Transverse colon (tissue), 4 donors: ENCODE measurements around the gene PRCP. TPM values are rescaled to one million over a fixed set of nuclear protein-coding genes. Genes with fewer than 3 reads are reported as not detected.

Experiments
- DNase-seq: peaks from one replicate; pipeline ENCODE4 v3.0.0-alpha.2; 2019
- H3K27ac ChIP-seq, 4 donors: fragments of 200-600 bp; sonication (generic); 2 replicates each; pipeline ENCODE4 v1.5.1; 2016 to 2018; ENCODE audit warnings: inconsistent platforms in 4 of 4
- H3K27me3 ChIP-seq: fragments of 200-600 bp; sonication (generic); 2 replicates; pipeline ENCODE4 v1.5.1; 2017; ENCODE audit warnings: inconsistent platforms
- H3K36me3 ChIP-seq, 4 donors: fragments of 200-600 bp; sonication (generic); 2 replicates each; pipeline ENCODE4 v1.5.1; 2017 to 2019; ENCODE audit warnings: inconsistent platforms in 4 of 4
- H3K4me1 ChIP-seq, 4 donors: fragments of 200-600 bp; sonication (generic); 2 replicates each; pipeline ENCODE4 v1.5.1; 2017 to 2020; ENCODE audit warnings: inconsistent platforms in 4 of 4
- H3K4me3 ChIP-seq, 4 donors: fragments of 200-600 bp; sonication (generic); 1 replicate in 1 of 4; 2 replicates in 3 of 4; pipeline versions ENCODE4 v1.5.1 to v1.6.1; 2017 to 2019; ENCODE audit warnings: inconsistent platforms in 4 of 4
- H3K9me3 ChIP-seq, 2 donors: fragments of 200-600 bp; sonication (generic); 2 replicates each; pipeline ENCODE4 v1.5.1; 2017 to 2019; ENCODE audit warnings: inconsistent platforms in 2 of 2
- EP300 ChIP-seq: sonication (generic); formaldehyde crosslinking; IDR thresholded peaks from one replicate; pipeline ENCODE4 v1.6.1; 2017; ENCODE audit warnings: antibody characterized with exemption, low read depth
- POLR2A ChIP-seq: fragments of 450-650 bp; IDR thresholded peaks from one replicate; pipeline ENCODE4 v1.6.1; 2016; ENCODE audit warnings: antibody characterized with exemption, mild to moderate bottlenecking, moderate library complexity
- POLR2AphosphoS5 ChIP-seq, 3 donors: sonication (generic); formaldehyde crosslinking; IDR thresholded peaks; one replicate each; pipeline ENCODE4 v1.6.1; 2016; ENCODE audit warnings: antibody characterized with exemption in 3 of 3
- WGBS, 2 donors: methylation state at CpG; one replicate each; pipeline ENCODE4 v1.1.5; 2018; ENCODE audit warnings: low coverage in 1 of 2; 5-methylcytosine and 5-hydroxymethylcytosine counted together
- in situ Hi-C, 4 donors: fragments of 200-750 bp; cut with MboI; loops; one replicate each; pipeline versions ENCODE4 v1.15.0 to v1.15.1; 2017; ENCODE audit warnings: low sequenced_read_pairs in 3 of 4, low pct_ligation_motif_present in 1 of 4, low pct_unique_long_range_greater_than_20kb in 1 of 4
- intact Hi-C: fragments of 100-400 bp; cut with DNase I; formaldehyde crosslinking; loops from one replicate; pipeline ENCODE4 v1.15.1; 2023; ENCODE audit warnings: low total_unique reads
- total RNA-seq, 4 donors: library from RNA; depleted of rRNA; stranded (reverse); fragments of >200 nt; gene quantifications; one replicate each; pipeline ENCODE4 v1.1.0, GENCODE V29; 2016
- TF ChIP-seq, protein P1 (sequence below), 5 experiments: fragments of 200-600 bp in 3 of 5; fragments of 450-650 bp in 2 of 5; sonication (generic) in 3 of 5; IDR thresholded peaks; 1 replicate in 2 of 5; 2 replicates in 3 of 5; pipeline ENCODE4 v1.5.1; 2016 to 2017; ENCODE audit warnings: antibody characterized with exemption in 5 of 5, inconsistent platforms in 3 of 5, mild to moderate bottlenecking in 2 of 5, moderate library complexity in 1 of 5

PRCP gene
- total RNA-seq, 4 donors from 2014 or later = 20.9 to 34.8 (median 29.9) TPM

DNA sequence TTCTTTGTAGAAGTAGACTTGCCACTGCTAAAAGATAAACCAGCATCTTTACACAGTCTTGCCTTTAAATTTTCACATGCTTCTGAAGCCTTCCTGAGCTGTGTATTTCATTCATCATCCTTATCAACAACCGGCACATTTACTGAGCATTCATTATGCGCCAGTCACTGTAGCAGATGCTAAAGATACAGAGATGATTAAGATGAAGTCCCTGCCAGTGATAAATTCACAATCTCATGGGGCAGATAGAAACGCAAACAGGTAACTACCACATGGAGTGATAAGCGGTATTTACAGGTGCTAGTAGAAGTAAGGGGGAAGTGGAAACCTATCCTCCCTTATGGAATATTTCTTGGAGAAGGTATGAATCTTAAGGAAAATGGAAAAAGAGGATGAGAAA, 67.2 kb downstream of the PRCP start:
- no peak for DNase-seq
- intact Hi-C loops = no loop called here
- WGBS, 2 donors = 96 to 98% methylated on average over 4 of the region's 4 CpGs
- Histone ChIP-seq H3K27ac (no peak overlapping the region), H3K27me3 (no peaks in the 10 kb centered on the region), H3K9me3 (no peaks in the 10 kb centered on the region), H3K4me1 (no peaks in the 10 kb centered on the region), H3K36me3 (peaks cover 0 to 15% (median 0%) of the 10 kb centered on the region in 4 donors), H3K4me3 (no peak overlapping the region)
- in situ Hi-C loops = no loop called here
- TF ChIP-seq, protein P1, sequence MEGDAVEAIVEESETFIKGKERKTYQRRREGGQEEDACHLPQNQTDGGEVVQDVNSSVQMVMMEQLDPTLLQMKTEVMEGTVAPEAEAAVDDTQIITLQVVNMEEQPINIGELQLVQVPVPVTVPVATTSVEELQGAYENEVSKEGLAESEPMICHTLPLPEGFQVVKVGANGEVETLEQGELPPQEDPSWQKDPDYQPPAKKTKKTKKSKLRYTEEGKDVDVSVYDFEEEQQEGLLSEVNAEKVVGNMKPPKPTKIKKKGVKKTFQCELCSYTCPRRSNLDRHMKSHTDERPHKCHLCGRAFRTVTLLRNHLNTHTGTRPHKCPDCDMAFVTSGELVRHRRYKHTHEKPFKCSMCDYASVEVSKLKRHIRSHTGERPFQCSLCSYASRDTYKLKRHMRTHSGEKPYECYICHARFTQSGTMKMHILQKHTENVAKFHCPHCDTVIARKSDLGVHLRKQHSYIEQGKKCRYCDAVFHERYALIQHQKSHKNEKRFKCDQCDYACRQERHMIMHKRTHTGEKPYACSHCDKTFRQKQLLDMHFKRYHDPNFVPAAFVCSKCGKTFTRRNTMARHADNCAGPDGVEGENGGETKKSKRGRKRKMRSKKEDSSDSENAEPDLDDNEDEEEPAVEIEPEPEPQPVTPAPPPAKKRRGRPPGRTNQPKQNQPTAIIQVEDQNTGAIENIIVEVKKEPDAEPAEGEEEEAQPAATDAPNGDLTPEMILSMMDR (IDR thresholded peaks at IDR 0.05) = no peak
- TF ChIP-seq POLR2A (no peak), EP300 (no peak), POLR2AphosphoS5 (IDR thresholded peaks at IDR 0.05) (no peak)

- in situ Hi-C loops = no loop called here
Measured at GRCh38 chr11:82831364-82831763, 68.9 kb downstream of the PRCP start.

GRCh38 chr11:82830746-82831145, 69.5 kb downstream of the PRCP start:
- Histone ChIP-seq H3K36me3 (peaks cover 0 to 6% (median 0%) of the 10 kb centered on the region in 4 donors), H3K27ac (no peak overlapping the region), H3K27me3 (no peaks in the 10 kb centered on the region), H3K4me1 (no peaks in the 10 kb centered on the region), H3K4me3 (no peak overlapping the region), H3K9me3 (no peaks in the 10 kb centered on the region)
- in situ Hi-C loops (no loop called here), intact Hi-C loops (no loop called here)
- no peak for DNase-seq
- WGBS, 2 donors = 93 to 95% methylated on average over 1 of the region's 1 CpG
- no peak for TF ChIP-seq EP300
- TF ChIP-seq POLR2A = no peak
- TF ChIP-seq, protein P1 (IDR thresholded peaks at IDR 0.05) = no peak
- TF ChIP-seq POLR2AphosphoS5 (IDR thresholded peaks at IDR 0.05) = no peak

More at GRCh38 chr11:82831364-82831763, 68.9 kb downstream of the PRCP start:
- Histone ChIP-seq H3K27ac (no peak overlapping the region), H3K9me3 (no peaks in the 10 kb centered on the region), H3K4me1 (no peaks in the 10 kb centered on the region), H3K4me3 (no peak overlapping the region), H3K36me3 (peaks cover 0 to 8% (median 0%) of the 10 kb centered on the region in 4 donors), H3K27me3 (no peaks in the 10 kb centered on the region)
- TF ChIP-seq POLR2A (no peak), EP300 (no peak), POLR2AphosphoS5 (IDR thresholded peaks at IDR 0.05) (no peak)
- TF ChIP-seq, protein P1 (IDR thresholded peaks at IDR 0.05) = no peak
- DNase-seq = no peak
- intact Hi-C loops = no loop called here
- WGBS, 2 donors = 60 to 72% methylated on average over 3 of the region's 3 CpGs

DNA sequence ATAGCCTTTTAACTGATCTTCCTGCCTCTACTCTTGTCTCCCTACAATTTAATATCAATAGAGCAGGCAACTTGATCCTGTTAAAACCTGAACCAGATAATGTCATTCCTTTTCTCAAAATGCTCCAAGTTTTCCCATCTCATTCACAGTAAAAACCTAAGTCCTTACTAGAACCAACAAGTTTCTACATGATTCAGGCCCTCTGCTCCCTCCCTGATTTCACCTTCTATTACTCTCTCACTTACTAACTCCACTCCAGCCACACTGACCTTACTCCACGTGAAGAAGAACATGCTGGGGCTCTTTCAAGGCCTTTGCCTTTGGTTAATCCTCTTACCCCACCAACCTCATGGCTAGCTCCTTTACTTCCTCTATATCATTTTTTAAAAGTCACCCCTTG, 71.1 kb downstream of the PRCP start:
- in situ Hi-C loops (no loop called here), intact Hi-C loops (no loop called here)
- 75 to 81% methylated on average over 1 of the region's 1 CpG for WGBS, 2 donors
- Histone ChIP-seq H3K27me3 (no peaks in the 10 kb centered on the region), H3K36me3 (no peaks in the 10 kb centered on the region), H3K4me1 (no peaks in the 10 kb centered on the region), H3K9me3 (no peaks in the 10 kb centered on the region), H3K4me3 (no peak overlapping the region), H3K27ac (no peak overlapping the region)
- no peak for DNase-seq
- TF ChIP-seq EP300 (no peak), POLR2AphosphoS5 (IDR thresholded peaks at IDR 0.05) (no peak), POLR2A (no peak)
- TF ChIP-seq, protein P1 (IDR thresholded peaks at IDR 0.05) = no peak
